HEK293 (cell line): ENCODE data around the gene PAN2.

Source experiments
- CTCF ChIA-PET: fragments of 350-600 bp; formaldehyde crosslinking; extraction: SDS; loops from one replicate; lab custom pipeline; 2021; ENCODE audit warnings: antibody characterized with exemption; lab: Yijun Ruan, JAX
- POLR2A ChIA-PET: fragments of 300-600 bp; formaldehyde crosslinking; extraction: SDS; loops from one replicate; lab custom pipeline; 2020; ENCODE audit warnings: antibody characterized with exemption, inconsistent platforms; lab: Yijun Ruan, JAX
- H3K27ac ChIP-seq: fragments of 200-500 bp; sonication (Bioruptor generic); 2 replicates; pipeline ENCODE4 v1.5.1; 2014; ENCODE audit warnings: low read depth, low read length, control low read depth, inconsistent platforms; ENCODE audit errors: extremely low read depth
- H3K36me3 ChIP-seq, 2 experiments: fragments of 200-500 bp in 1 of 2; sonication (Bioruptor generic) in 1 of 2; 1 replicate in 1 of 2; 2 replicates in 1 of 2; pipeline ENCODE4 v1.5.1; 2014 to 2017; ENCODE audit warnings: inconsistent platforms in 2 of 2, low read length in 2 of 2; ENCODE audit not compliant: control insufficient read depth in 2 of 2, insufficient read depth in 1 of 2
- H3K4me1 ChIP-seq: fragments of 200-500 bp; sonication (Bioruptor generic); 2 replicates; pipeline ENCODE4 v1.5.1; 2014; ENCODE audit warnings: mild to moderate bottlenecking, low read length, inconsistent platforms; ENCODE audit not compliant: control insufficient read depth, insufficient read depth
- H3K4me3 ChIP-seq: 2 replicates; pipeline ENCODE4 v1.5.1; 2011; ENCODE audit warnings: low read depth, mild to moderate bottlenecking, control low read depth, low read length, moderate library complexity
- H3K9me3 ChIP-seq: fragments of 200-500 bp; sonication (Bioruptor generic); 2 replicates; pipeline ENCODE4 v1.5.1; 2014; ENCODE audit warnings: low read depth, low read length, inconsistent platforms; ENCODE audit not compliant: control insufficient read depth, insufficient read depth
- GFI1B ChIP-seq: fragments of 450-650 bp; formaldehyde crosslinking; IDR thresholded peaks from 2 replicates; pipeline ENCODE4 v1.5.1; 2016; ENCODE audit warnings: missing biosample characterization, missing genetic modification characterization
- GLIS2 ChIP-seq: fragments of 450-650 bp; formaldehyde crosslinking; IDR thresholded peaks from 2 replicates; pipeline ENCODE4 v1.5.1; 2016; ENCODE audit warnings: missing biosample characterization, missing genetic modification characterization
- HIC1 ChIP-seq: fragments of 450-650 bp; formaldehyde crosslinking; IDR thresholded peaks from 2 replicates; pipeline ENCODE4 v1.5.1; 2016; ENCODE audit warnings: missing biosample characterization, missing genetic modification characterization
- INSM2 ChIP-seq: fragments of 450-650 bp; formaldehyde crosslinking; IDR thresholded peaks from 2 replicates; pipeline ENCODE4 v1.5.1; 2016; ENCODE audit warnings: missing biosample characterization, missing genetic modification characterization
- KLF10 ChIP-seq: fragments of 450-650 bp; IDR thresholded peaks from 2 replicates; pipeline ENCODE4 v1.5.1; 2018; ENCODE audit warnings: missing biosample characterization, mild to moderate bottlenecking, missing genetic modification characterization
- KLF9 ChIP-seq: fragments of 450-650 bp; formaldehyde crosslinking; IDR thresholded peaks from 2 replicates; pipeline ENCODE4 v1.5.1; 2016; ENCODE audit warnings: missing biosample characterization, missing genetic modification characterization, low read depth
- REPIN1 ChIP-seq: fragments of 450-650 bp; formaldehyde crosslinking; IDR thresholded peaks from 2 replicates; pipeline ENCODE4 v1.5.1; 2017; ENCODE audit warnings: missing biosample characterization, missing genetic modification characterization, low read depth
- SP7 ChIP-seq: fragments of 450-650 bp; formaldehyde crosslinking; IDR thresholded peaks from 2 replicates; pipeline ENCODE4 v1.5.1; 2016; ENCODE audit warnings: missing biosample characterization, missing genetic modification characterization
- TRIM28 ChIP-seq: IDR thresholded peaks from 2 replicates; pipeline ENCODE4 v1.6.1; 2011; ENCODE audit warnings: low read length, control low read depth, borderline replicate concordance
- ZBTB8A ChIP-seq: fragments of 450-650 bp; formaldehyde crosslinking; IDR thresholded peaks from 2 replicates; pipeline ENCODE4 v1.5.1; 2016; ENCODE audit warnings: missing biosample characterization, missing genetic modification characterization
- ZEB2 ChIP-seq: fragments of 450-650 bp; formaldehyde crosslinking; IDR thresholded peaks from 2 replicates; pipeline ENCODE4 v1.5.1; 2016; ENCODE audit warnings: missing biosample characterization, missing genetic modification characterization
- ZFHX2 ChIP-seq: fragments of 450-650 bp; formaldehyde crosslinking; conservative IDR thresholded peaks from 2 replicates; pipeline ENCODE4 v1.5.1; 2016; ENCODE audit warnings: missing biosample characterization, missing genetic modification characterization
- ZNF138 ChIP-seq: fragments of 450-650 bp; formaldehyde crosslinking; IDR thresholded peaks from 2 replicates; pipeline ENCODE4 v1.5.1; 2016; ENCODE audit warnings: missing biosample characterization, missing genetic modification characterization, borderline replicate concordance
- ZNF16 ChIP-seq: fragments of 450-650 bp; formaldehyde crosslinking; IDR thresholded peaks from 2 replicates; pipeline ENCODE4 v1.5.1; 2016; ENCODE audit warnings: low read depth, missing biosample characterization, missing genetic modification characterization
- ZNF214 ChIP-seq: fragments of 450-650 bp; formaldehyde crosslinking; IDR thresholded peaks from 2 replicates; pipeline ENCODE4 v1.5.1; 2017; ENCODE audit warnings: missing biosample characterization, mild to moderate bottlenecking, missing genetic modification characterization, borderline replicate concordance
- ZNF248 ChIP-seq: fragments of 450-650 bp; formaldehyde crosslinking; IDR thresholded peaks from 2 replicates; pipeline ENCODE4 v1.5.1; 2017; ENCODE audit warnings: missing biosample characterization, missing genetic modification characterization
- ZNF404 ChIP-seq: fragments of 450-650 bp; formaldehyde crosslinking; IDR thresholded peaks from 2 replicates; pipeline ENCODE4 v1.5.1; 2017; ENCODE audit warnings: missing biosample characterization, missing genetic modification characterization
- ZNF548 ChIP-seq: fragments of 450-650 bp; formaldehyde crosslinking; IDR thresholded peaks from 2 replicates; pipeline ENCODE4 v1.5.1; 2016; ENCODE audit warnings: missing biosample characterization, missing genetic modification characterization
- ZNF571 ChIP-seq: fragments of 450-650 bp; formaldehyde crosslinking; IDR thresholded peaks from 2 replicates; pipeline ENCODE4 v1.5.0; 2017; ENCODE audit warnings: missing biosample characterization, missing genetic modification characterization
- ZNF596 ChIP-seq: fragments of 450-650 bp; IDR thresholded peaks from 2 replicates; pipeline ENCODE4 v1.5.0; 2018; ENCODE audit warnings: missing biosample characterization, mild to moderate bottlenecking, missing genetic modification characterization, moderate library complexity
- ZNF600 ChIP-seq: fragments of 450-650 bp; formaldehyde crosslinking; IDR thresholded peaks from 2 replicates; pipeline ENCODE4 v1.5.1; 2016; ENCODE audit warnings: missing biosample characterization, missing genetic modification characterization
- ZNF645 ChIP-seq: fragments of 450-650 bp; formaldehyde crosslinking; IDR thresholded peaks from 2 replicates; pipeline ENCODE4; 2016; ENCODE audit warnings: missing biosample characterization, missing genetic modification characterization
- TF ChIP-seq, protein P1 (sequence below): fragments of 450-650 bp; formaldehyde crosslinking; IDR thresholded peaks from 2 replicates; pipeline ENCODE4 v1.5.1; 2016; ENCODE audit warnings: missing biosample characterization, missing genetic modification characterization
- TF ChIP-seq, protein P2 (sequence below): fragments of 450-650 bp; formaldehyde crosslinking; IDR thresholded peaks from 2 replicates; pipeline ENCODE4 v1.5.1; 2016; ENCODE audit warnings: missing biosample characterization, missing genetic modification characterization
- TF ChIP-seq, protein P3 (sequence below): fragments of 450-650 bp; formaldehyde crosslinking; IDR thresholded peaks from 2 replicates; pipeline ENCODE4 v1.5.1; 2016; ENCODE audit warnings: missing biosample characterization, missing genetic modification characterization

The PAN2 gene

DNA sequence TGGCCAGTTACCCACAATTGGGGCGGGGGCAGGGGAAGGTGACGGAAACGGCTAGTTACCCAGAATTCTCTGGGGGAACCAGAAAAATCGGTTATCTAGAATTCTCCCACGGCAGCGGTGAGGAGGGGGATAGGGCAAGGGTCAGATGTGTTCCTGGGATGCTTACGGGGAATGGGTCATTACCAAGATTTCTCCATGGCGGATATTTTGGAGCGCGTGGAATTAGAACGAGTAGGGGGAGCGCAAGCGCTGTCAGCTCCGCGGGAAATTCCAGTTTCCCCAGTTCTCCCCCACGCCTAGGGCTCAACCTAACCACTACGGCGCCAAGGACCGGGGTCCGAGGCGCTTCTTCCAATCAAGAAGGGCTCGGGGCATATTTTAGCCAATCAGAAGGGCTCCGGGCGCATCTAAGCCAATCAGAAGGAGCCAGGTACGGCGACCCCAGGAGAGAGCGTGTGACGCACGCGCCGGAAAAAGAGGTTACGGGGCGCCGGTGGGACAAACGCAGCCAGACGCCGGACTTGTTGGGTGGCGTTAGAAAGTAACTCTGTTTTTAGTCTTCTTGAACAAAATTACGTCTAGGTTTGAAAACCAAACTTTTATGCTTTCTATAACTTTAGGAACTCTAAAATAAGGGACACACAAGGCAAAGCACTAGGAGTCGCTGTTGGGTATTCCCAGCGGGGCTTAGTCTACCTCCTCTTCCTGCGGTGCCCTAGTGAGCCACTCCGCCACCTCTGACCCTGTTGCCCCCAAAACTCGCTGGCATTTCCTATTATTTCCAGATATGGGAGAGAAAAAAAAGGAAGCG is at the start of gene PAN2 (continued):
- TF ChIP-seq HIC1 (tag by site-specific recombination) (peak; percentile 76), GLIS2 (peak; percentile 95), KLF10 (peak; percentile 2)

DNA sequence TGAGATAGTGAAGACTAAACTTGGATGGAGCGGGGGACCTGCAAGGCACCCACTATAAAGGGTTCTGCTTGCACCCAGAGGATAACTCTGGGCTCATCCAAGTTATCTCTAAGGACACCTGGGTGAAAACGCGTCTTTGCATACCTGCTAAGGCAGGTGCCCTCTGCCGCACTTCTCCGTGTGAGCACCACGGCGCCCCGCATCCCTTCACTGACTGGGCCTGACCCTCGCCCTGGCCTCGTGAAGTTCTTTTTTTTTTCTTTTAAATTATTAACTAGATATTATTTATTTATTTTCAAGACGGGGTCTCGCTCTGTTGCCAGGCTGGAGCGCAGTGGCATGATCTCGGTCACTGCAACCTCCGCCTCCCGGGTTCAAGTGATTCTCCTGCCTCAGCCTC is 48.8 kb upstream of the PAN2 start:
- H3K4me3 ChIP-seq: no peak overlapping the region
- no peak for TF ChIP-seq ZBTB8A
- TF ChIP-seq ZNF596 (tag by site-specific recombination): no peak
- TF ChIP-seq ZNF404 (tag by site-specific recombination): no peak
- no peak for TF ChIP-seq ZNF548 (tag by site-specific recombination)
- TF ChIP-seq, protein P1, sequence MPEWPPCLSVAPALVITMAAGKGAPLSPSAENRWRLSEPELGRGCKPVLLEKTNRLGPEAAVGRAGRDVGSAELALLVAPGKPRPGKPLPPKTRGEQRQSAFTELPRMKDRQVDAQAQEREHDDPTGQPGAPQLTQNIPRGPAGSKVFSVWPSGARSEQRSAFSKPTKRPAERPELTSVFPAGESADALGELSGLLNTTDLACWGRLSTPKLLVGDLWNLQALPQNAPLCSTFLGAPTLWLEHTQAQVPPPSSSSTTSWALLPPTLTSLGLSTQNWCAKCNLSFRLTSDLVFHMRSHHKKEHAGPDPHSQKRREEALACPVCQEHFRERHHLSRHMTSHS (tag by site-specific recombination): no peak
- no peak for TF ChIP-seq KLF9 (tag by site-specific recombination)
- no peak for TF ChIP-seq TRIM28
- TF ChIP-seq, protein P2, sequence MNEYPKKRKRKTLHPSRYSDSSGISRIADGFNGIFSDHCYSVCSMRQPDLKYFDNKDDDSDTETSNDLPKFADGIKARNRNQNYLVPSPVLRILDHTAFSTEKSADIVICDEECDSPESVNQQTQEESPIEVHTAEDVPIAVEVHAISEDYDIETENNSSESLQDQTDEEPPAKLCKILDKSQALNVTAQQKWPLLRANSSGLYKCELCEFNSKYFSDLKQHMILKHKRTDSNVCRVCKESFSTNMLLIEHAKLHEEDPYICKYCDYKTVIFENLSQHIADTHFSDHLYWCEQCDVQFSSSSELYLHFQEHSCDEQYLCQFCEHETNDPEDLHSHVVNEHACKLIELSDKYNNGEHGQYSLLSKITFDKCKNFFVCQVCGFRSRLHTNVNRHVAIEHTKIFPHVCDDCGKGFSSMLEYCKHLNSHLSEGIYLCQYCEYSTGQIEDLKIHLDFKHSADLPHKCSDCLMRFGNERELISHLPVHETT (tag by site-specific recombination): no peak
- TF ChIP-seq ZNF16 (tag by site-specific recombination): no peak
- no peak for TF ChIP-seq REPIN1 (tag by site-specific recombination)
- no peak for TF ChIP-seq ZNF138 (tag by site-specific recombination)
- TF ChIP-seq, all 188 proteins: peak for 0
- Histone ChIP-seq H3K27ac (no peak overlapping the region), H3K36me3 (no peaks in the 10 kb centered on the region), H3K9me3 (no peaks in the 10 kb centered on the region), H3K4me1 (no peaks in the 10 kb centered on the region; the same call in 1 of the 2 replicates)
- ChIA-PET POLR2A (interaction anchor here (1.2 kb wide), 1 partner anchor 23 kb away, joined by 5 read pairs; the partner anchor contains the start of gene STAT2), CTCF (interaction anchor here (0.6 kb wide), 1 partner anchor 258 kb away, joined by 3 read pairs; no protein-coding TSS in a partner anchor)

DNA sequence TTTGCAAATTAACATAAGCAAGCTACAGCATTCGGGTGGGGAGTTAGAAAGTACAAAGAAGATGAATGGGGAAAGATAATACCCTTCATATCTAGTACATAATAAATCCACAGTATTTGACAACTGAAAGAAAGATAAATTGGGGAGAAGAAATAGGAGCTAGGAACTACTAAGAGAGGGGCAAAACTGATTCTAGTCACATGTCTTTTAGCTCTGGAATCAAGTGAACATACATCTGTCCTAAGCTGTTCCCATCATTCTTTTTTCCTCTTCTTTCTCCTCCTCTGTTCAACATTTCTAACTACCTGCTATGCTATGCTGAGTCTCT is 44.2 kb upstream of the PAN2 start:
- H3K4me3 ChIP-seq: no peak overlapping the region
- H3K4me1 ChIP-seq: no peaks in the 10 kb centered on the region
- ChIA-PET POLR2A (interaction anchor here (0.7 to 1.0 kb wide), 2 partner anchors 18 to 89 kb away, joined by 3 to 6 read pairs; partner anchors contain the start of gene STAT2), CTCF (interaction anchor here (0.9 to 1.9 kb wide), 4 partner anchors 17 to 86 kb away, joined by 3 to 10 read pairs (median 4); no protein-coding TSS in a partner anchor)
- no peak overlapping the region for H3K27ac ChIP-seq
- H3K36me3 ChIP-seq: no peaks in the 10 kb centered on the region
- no peaks in the 10 kb centered on the region for H3K9me3 ChIP-seq
- TF ChIP-seq SP7 (tag by site-specific recombination) (no peak), ZNF645 (tag by site-specific recombination) (no peak), ZEB2 (tag by site-specific recombination) (no peak), ZFHX2 (tag by site-specific recombination) (no peak), ZNF600 (tag by site-specific recombination) (no peak), ZNF214 (no peak), INSM2 (tag by site-specific recombination) (no peak), ZNF571 (tag by site-specific recombination) (no peak), ZNF248 (tag by site-specific recombination) (no peak), GFI1B (tag by site-specific recombination) (no peak)
- TF ChIP-seq, protein P3, sequence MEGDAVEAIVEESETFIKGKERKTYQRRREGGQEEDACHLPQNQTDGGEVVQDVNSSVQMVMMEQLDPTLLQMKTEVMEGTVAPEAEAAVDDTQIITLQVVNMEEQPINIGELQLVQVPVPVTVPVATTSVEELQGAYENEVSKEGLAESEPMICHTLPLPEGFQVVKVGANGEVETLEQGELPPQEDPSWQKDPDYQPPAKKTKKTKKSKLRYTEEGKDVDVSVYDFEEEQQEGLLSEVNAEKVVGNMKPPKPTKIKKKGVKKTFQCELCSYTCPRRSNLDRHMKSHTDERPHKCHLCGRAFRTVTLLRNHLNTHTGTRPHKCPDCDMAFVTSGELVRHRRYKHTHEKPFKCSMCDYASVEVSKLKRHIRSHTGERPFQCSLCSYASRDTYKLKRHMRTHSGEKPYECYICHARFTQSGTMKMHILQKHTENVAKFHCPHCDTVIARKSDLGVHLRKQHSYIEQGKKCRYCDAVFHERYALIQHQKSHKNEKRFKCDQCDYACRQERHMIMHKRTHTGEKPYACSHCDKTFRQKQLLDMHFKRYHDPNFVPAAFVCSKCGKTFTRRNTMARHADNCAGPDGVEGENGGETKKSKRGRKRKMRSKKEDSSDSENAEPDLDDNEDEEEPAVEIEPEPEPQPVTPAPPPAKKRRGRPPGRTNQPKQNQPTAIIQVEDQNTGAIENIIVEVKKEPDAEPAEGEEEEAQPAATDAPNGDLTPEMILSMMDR (tag by site-specific recombination): no peak
